ENCODE measurements around the gene GAB2. TPM values are rescaled to one million over a fixed set of nuclear protein-coding genes. Genes with fewer than 3 reads are reported as not detected.

The GAB2 gene
- total RNA-seq, 1 donor from 2014 or later = 10.4 TPM

DNA sequence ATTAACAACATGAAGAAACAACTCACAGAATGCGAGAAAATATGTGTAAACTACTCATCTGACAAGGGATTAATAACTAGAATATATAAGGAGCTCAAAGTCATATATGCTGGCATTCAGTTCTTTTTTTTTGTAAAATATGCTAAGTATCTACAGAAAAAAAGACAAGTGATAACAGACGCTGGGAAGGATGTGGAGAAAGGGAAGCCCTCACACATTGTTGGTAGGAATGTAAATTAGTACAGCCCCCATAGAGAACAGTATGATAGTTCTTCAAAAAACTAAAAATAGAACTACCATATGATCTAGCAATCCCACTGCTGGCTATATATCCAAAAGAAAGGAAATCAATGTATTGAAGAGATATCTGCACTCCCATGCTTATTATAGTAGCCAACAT lies 13.8 kb downstream of the GAB2 start:
- Histone ChIP-seq H3K27ac (ENCODE audit: low read depth, low read length) (no peak overlapping the region), H3K9me3 (ENCODE audit: control insufficient read depth in 3 of 3, low read length in 3 of 3) (no peaks in the 10 kb centered on the region), H3K36me3 (ENCODE audit: control insufficient read depth in 3 of 3, insufficient read depth in 3 of 3, low read length in 3 of 3) (no peaks in the 10 kb centered on the region), H3K27me3 (ENCODE audit: control insufficient read depth in 3 of 3, insufficient read depth in 3 of 3, low read length in 3 of 3) (no peaks in the 10 kb centered on the region), H3K4me3 (ENCODE audit: low read length in 3 of 3) (no peak overlapping the region), H3K9ac (ENCODE audit: low read depth in 1 of 3, low read length in 3 of 3) (no peak overlapping the region), H3K4me1 (ENCODE audit: control insufficient read depth in 3 of 3, insufficient read depth in 3 of 3, low read length in 3 of 3) (no peaks in the 10 kb centered on the region)

DNA sequence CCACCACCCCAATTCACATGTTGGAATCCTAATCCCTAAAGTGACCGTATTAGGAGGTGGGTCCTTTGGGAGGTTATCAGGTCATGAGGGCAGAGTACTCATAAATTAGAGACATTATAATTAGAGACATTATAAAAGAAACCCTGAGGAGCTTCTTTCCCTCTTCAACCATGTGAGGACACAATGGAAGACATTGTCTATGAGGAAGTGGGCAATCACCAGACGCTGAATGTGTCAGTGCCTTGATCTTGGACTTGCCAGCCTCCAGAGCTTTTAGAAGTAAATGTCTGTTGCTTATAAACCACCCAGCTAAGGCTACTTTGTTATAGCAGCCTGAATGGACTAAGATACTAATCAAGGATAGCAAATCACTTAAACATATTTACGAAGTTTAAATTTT lies 14.8 kb downstream of the GAB2 start:
- Histone ChIP-seq H3K27ac (ENCODE audit: low read depth, low read length) (no peak overlapping the region), H3K27me3 (ENCODE audit: control insufficient read depth in 3 of 3, insufficient read depth in 3 of 3, low read length in 3 of 3) (no peaks in the 10 kb centered on the region), H3K4me3 (ENCODE audit: low read length in 3 of 3) (no peak overlapping the region), H3K9ac (ENCODE audit: low read depth in 1 of 3, low read length in 3 of 3) (no peak overlapping the region), H3K9me3 (ENCODE audit: control insufficient read depth in 3 of 3, low read length in 3 of 3) (no peaks in the 10 kb centered on the region), H3K4me1 (ENCODE audit: control insufficient read depth in 3 of 3, insufficient read depth in 3 of 3, low read length in 3 of 3) (no peaks in the 10 kb centered on the region), H3K36me3 (ENCODE audit: control insufficient read depth in 3 of 3, insufficient read depth in 3 of 3, low read length in 3 of 3) (no peaks in the 10 kb centered on the region)

DNA sequence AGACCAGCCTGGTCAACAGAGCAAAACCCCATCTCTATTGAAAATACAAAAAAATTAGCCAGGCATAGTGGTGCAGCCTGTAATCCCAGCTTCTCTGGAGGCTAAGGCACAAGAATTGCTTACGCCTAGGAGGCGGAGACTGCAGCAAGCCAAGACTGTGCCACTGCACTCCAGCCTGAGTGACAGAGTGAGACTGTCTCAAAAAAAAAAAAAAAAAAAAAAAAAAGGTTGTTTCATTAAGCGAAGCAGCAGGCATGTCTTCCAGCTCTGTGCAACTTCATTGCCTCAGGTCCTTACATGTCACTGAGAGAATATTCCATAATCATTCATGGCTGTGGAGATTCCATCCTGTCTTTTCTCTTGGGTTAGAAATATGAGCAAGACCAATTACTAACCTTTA lies 16.9 kb downstream of the GAB2 start:
- no peaks in the 10 kb centered on the region for H3K4me1 ChIP-seq (ENCODE audit: control insufficient read depth in 3 of 3, insufficient read depth in 3 of 3, low read length in 3 of 3)
- no peak overlapping the region for H3K27ac ChIP-seq (ENCODE audit: low read depth, low read length)
- no peaks in the 10 kb centered on the region for H3K36me3 ChIP-seq (ENCODE audit: control insufficient read depth in 3 of 3, insufficient read depth in 3 of 3, low read length in 3 of 3)
- H3K27me3 ChIP-seq (ENCODE audit: control insufficient read depth in 3 of 3, insufficient read depth in 3 of 3, low read length in 3 of 3) = no peaks in the 10 kb centered on the region
- H3K9me3 ChIP-seq (ENCODE audit: control insufficient read depth in 3 of 3, low read length in 3 of 3) = no peaks in the 10 kb centered on the region
- no peak overlapping the region for H3K4me3 ChIP-seq (ENCODE audit: low read length in 3 of 3)
- H3K9ac ChIP-seq (ENCODE audit: low read depth in 1 of 3, low read length in 3 of 3) = no peak overlapping the region

DNA sequence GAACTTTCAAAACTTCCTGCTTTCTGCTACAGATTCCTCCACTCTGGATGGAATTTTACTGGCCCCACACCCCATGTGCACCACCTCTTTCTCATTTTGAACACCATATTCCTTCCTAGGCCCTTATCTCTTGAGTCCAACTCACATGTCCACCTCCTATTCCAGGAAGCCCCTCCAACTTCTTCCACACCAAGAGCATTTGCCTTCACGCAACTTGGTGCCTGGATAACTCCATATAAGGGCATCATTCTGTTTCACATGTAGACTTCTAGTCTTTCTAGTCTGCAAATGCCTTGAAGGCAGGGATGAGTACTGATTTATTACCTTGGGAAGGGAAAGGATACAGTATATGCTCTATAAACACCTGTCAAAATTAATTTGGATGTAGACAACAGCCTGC lies 17.5 kb downstream of the GAB2 start:
- H3K4me3 ChIP-seq (ENCODE audit: low read length in 3 of 3) = no peak overlapping the region
- no peaks in the 10 kb centered on the region for H3K27me3 ChIP-seq (ENCODE audit: control insufficient read depth in 3 of 3, insufficient read depth in 3 of 3, low read length in 3 of 3)
- H3K9me3 ChIP-seq (ENCODE audit: control insufficient read depth in 3 of 3, low read length in 3 of 3) = no peaks in the 10 kb centered on the region
- H3K9ac ChIP-seq (ENCODE audit: low read depth in 1 of 3, low read length in 3 of 3) = no peak overlapping the region
- no peaks in the 10 kb centered on the region for H3K36me3 ChIP-seq (ENCODE audit: control insufficient read depth in 3 of 3, insufficient read depth in 3 of 3, low read length in 3 of 3)
- H3K4me1 ChIP-seq (ENCODE audit: control insufficient read depth in 3 of 3, insufficient read depth in 3 of 3, low read length in 3 of 3) = no peaks in the 10 kb centered on the region
- no peak overlapping the region for H3K27ac ChIP-seq (ENCODE audit: low read depth, low read length)

DNA sequence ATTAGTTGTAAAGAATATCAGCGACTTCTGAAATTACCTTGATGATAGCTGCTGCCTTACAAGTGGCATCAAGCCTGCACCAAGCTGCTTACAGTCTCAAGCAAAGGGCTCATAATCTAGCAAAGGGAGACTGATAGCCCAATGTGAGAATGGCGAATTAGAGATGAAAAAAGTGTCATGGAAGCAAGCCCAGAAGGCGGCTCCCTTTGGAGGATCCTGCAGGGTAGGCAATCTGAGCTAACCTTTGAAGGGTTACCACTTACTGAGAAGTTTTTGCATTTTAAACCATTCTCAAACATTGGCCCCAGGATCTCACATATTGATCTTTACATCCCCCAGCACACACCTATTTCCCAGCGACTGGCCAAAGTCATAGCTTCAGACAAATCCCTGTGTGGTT lies 18.5 kb downstream of the GAB2 start:
- Histone ChIP-seq H3K27me3 (ENCODE audit: control insufficient read depth in 3 of 3, insufficient read depth in 3 of 3, low read length in 3 of 3) (no peaks in the 10 kb centered on the region), H3K9ac (ENCODE audit: low read depth in 1 of 3, low read length in 3 of 3) (no peak overlapping the region), H3K4me1 (ENCODE audit: control insufficient read depth in 3 of 3, insufficient read depth in 3 of 3, low read length in 3 of 3) (no peaks in the 10 kb centered on the region), H3K36me3 (ENCODE audit: control insufficient read depth in 3 of 3, insufficient read depth in 3 of 3, low read length in 3 of 3) (no peaks in the 10 kb centered on the region), H3K27ac (ENCODE audit: low read depth, low read length) (no peak overlapping the region), H3K9me3 (ENCODE audit: control insufficient read depth in 3 of 3, low read length in 3 of 3) (no peaks in the 10 kb centered on the region), H3K4me3 (ENCODE audit: low read length in 3 of 3) (no peak overlapping the region)

DNA sequence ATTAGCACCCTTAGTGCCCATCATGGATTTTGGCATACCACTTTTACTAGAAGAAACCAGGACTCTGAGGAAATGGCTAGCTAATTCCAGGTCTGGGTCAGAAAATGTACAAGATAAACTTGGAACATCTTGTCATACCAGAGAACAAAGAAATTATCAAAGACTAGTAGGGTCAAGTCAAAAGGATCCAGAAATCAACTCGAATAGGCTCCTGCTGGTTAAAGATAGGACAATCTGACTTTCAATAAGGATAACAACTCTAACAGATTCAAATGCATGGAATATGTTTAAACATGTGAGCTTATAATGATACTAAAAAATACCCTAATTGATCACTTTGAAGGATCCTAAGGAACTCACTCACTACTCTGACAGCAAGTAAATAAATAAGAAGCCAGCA lies 18.9 kb downstream of the GAB2 start:
- Histone ChIP-seq H3K9ac (ENCODE audit: low read depth in 1 of 3, low read length in 3 of 3) (no peak overlapping the region), H3K4me3 (ENCODE audit: low read length in 3 of 3) (no peak overlapping the region), H3K9me3 (ENCODE audit: control insufficient read depth in 3 of 3, low read length in 3 of 3) (no peaks in the 10 kb centered on the region), H3K36me3 (ENCODE audit: control insufficient read depth in 3 of 3, insufficient read depth in 3 of 3, low read length in 3 of 3) (no peaks in the 10 kb centered on the region), H3K4me1 (ENCODE audit: control insufficient read depth in 3 of 3, insufficient read depth in 3 of 3, low read length in 3 of 3) (no peaks in the 10 kb centered on the region), H3K27ac (ENCODE audit: low read depth, low read length) (no peak overlapping the region), H3K27me3 (ENCODE audit: control insufficient read depth in 3 of 3, insufficient read depth in 3 of 3, low read length in 3 of 3) (no peaks in the 10 kb centered on the region)

DNA sequence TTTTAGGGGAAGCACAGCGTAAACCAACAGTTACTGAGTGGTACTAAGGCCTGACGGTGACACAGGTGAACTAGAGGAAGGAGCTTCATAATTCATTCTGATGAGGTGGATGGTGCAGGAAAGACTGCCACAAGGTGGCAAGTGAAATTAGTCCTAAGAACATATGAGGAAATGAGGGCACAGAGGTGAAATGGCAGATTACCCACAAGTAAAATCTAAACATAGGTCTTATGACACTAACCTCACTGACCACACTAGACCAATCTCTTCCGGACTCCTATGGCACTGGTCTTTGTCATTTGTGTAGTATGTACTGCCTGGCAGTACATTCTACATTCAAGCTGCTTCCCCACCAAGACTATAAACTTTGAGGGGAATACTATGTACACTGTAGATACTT lies 20.2 kb downstream of the GAB2 start:
- Histone ChIP-seq H3K4me3 (ENCODE audit: low read length in 3 of 3) (no peak overlapping the region), H3K9ac (ENCODE audit: low read depth in 1 of 3, low read length in 3 of 3) (no peak overlapping the region), H3K27me3 (ENCODE audit: control insufficient read depth in 3 of 3, insufficient read depth in 3 of 3, low read length in 3 of 3) (no peaks in the 10 kb centered on the region), H3K4me1 (ENCODE audit: control insufficient read depth in 3 of 3, insufficient read depth in 3 of 3, low read length in 3 of 3) (peaks cover 0 to 4% (median 2%) of the 10 kb centered on the region in 3 donors), H3K36me3 (ENCODE audit: control insufficient read depth in 3 of 3, insufficient read depth in 3 of 3, low read length in 3 of 3) (no peaks in the 10 kb centered on the region), H3K9me3 (ENCODE audit: control insufficient read depth in 3 of 3, low read length in 3 of 3) (no peaks in the 10 kb centered on the region), H3K27ac (ENCODE audit: low read depth, low read length) (no peak overlapping the region)

DNA sequence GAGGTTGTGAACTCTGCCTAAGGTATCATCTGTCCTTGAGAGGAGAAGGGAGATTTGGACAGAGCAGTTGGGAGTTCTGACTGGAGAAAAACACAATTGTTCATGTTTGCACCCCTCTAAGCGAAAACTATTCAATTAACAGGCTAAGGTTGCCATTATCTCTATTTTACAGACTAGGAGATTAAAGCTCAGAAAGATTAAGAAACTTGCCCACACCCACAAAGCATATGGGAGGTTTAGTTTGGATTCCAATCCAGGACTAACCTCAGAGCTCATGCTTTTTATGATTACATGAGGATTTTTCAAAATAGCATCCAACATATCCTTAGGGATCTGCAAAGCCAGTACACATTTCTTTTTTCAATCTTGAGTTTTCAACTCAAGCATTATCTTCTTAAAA lies 22.0 kb downstream of the GAB2 start:
- Histone ChIP-seq H3K4me3 (ENCODE audit: low read length in 3 of 3) (no peak overlapping the region), H3K36me3 (ENCODE audit: control insufficient read depth in 3 of 3, insufficient read depth in 3 of 3, low read length in 3 of 3) (no peaks in the 10 kb centered on the region), H3K27ac (ENCODE audit: low read depth, low read length) (no peak overlapping the region), H3K27me3 (ENCODE audit: control insufficient read depth in 3 of 3, insufficient read depth in 3 of 3, low read length in 3 of 3) (no peaks in the 10 kb centered on the region), H3K9me3 (ENCODE audit: control insufficient read depth in 3 of 3, low read length in 3 of 3) (no peaks in the 10 kb centered on the region), H3K9ac (ENCODE audit: low read depth in 1 of 3, low read length in 3 of 3) (no peak overlapping the region), H3K4me1 (ENCODE audit: control insufficient read depth in 3 of 3, insufficient read depth in 3 of 3, low read length in 3 of 3) (peaks cover 0 to 4% (median 2%) of the 10 kb centered on the region in 3 donors)

DNA sequence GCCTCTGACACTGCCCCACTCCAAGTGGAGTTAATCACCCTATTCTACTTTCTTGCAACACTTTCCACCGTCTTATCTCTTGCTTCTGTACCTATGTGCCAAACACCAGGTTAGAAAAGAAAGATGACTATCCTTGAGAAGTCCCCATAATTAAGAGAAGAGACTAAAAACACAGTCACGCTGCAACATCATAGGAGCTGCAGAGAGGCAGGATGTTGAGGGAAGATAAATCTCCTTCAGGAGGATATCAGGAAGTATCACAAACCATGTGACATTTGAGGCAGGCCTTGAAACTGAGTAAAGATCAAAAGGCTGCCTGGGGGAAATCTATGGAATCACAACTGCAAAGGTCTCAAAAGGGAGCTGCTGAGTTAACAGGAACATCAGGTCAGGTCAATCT lies 24.8 kb downstream of the GAB2 start:
- Histone ChIP-seq H3K9ac (ENCODE audit: low read depth in 1 of 3, low read length in 3 of 3) (no peak overlapping the region), H3K27me3 (ENCODE audit: control insufficient read depth in 3 of 3, insufficient read depth in 3 of 3, low read length in 3 of 3) (no peaks in the 10 kb centered on the region), H3K36me3 (ENCODE audit: control insufficient read depth in 3 of 3, insufficient read depth in 3 of 3, low read length in 3 of 3) (no peaks in the 10 kb centered on the region), H3K4me1 (ENCODE audit: control insufficient read depth in 3 of 3, insufficient read depth in 3 of 3, low read length in 3 of 3) (peaks cover 0 to 4% (median 2%) of the 10 kb centered on the region in 3 donors), H3K4me3 (ENCODE audit: low read length in 3 of 3) (no peak overlapping the region), H3K27ac (ENCODE audit: low read depth, low read length) (no peak overlapping the region), H3K9me3 (ENCODE audit: control insufficient read depth in 3 of 3, low read length in 3 of 3) (no peaks in the 10 kb centered on the region)

DNA sequence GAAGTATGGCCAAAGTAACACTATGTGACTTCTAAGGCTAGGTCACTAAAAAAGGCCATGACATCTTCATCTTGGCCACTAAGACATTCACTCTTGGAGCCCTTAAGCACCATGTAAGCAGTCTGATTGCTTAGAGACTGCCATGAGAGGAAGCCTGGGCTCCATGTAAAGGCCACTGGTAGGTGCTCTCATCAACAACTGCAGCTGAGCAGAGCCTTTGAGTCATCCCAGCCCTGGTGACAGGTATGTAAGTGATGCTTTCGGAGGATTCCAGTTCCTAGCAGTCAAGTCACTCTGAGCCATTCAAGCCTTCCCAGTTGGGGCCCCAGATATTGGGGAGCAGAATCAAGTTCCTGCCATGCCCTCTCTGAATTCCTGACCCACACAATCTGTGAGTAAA lies 26.2 kb downstream of the GAB2 start:
- no peak overlapping the region for H3K4me3 ChIP-seq (ENCODE audit: low read length in 3 of 3)
- H3K36me3 ChIP-seq (ENCODE audit: control insufficient read depth in 3 of 3, insufficient read depth in 3 of 3, low read length in 3 of 3) = no peaks in the 10 kb centered on the region
- H3K27ac ChIP-seq (ENCODE audit: low read depth, low read length) = no peak overlapping the region
- no peak overlapping the region for H3K9ac ChIP-seq (ENCODE audit: low read depth in 1 of 3, low read length in 3 of 3)
- H3K9me3 ChIP-seq (ENCODE audit: control insufficient read depth in 3 of 3, low read length in 3 of 3) = no peaks in the 10 kb centered on the region
- H3K4me1 ChIP-seq (ENCODE audit: control insufficient read depth in 3 of 3, insufficient read depth in 3 of 3, low read length in 3 of 3) = peaks cover 0 to 4% (median 2%) of the 10 kb centered on the region in 3 donors
- no peaks in the 10 kb centered on the region for H3K27me3 ChIP-seq (ENCODE audit: control insufficient read depth in 3 of 3, insufficient read depth in 3 of 3, low read length in 3 of 3)

DNA sequence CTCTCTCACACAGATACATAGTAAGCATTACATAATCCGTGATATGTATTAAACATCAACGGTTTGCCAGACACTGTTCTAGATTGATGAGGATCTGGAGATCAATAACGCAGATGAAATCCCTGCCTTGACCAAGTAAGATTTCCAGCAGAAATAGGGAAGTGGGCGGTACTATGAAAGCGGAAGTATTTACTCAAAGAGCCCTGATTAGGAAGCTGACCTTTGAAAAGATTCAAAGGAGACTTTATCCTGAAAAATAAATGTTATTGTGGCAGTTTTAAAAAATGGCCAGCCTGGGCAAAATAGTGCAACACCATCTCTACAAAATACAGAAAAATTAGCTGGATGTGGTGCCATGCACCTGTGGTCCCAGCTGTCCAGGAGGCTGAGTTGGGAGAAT lies 26.8 kb downstream of the GAB2 start:
- no peak overlapping the region for H3K4me3 ChIP-seq (ENCODE audit: low read length in 3 of 3)
- H3K9me3 ChIP-seq (ENCODE audit: control insufficient read depth in 3 of 3, low read length in 3 of 3) = no peaks in the 10 kb centered on the region
- no peaks in the 10 kb centered on the region for H3K27me3 ChIP-seq (ENCODE audit: control insufficient read depth in 3 of 3, insufficient read depth in 3 of 3, low read length in 3 of 3)
- no peak overlapping the region for H3K9ac ChIP-seq (ENCODE audit: low read depth in 1 of 3, low read length in 3 of 3)
- no peak overlapping the region for H3K27ac ChIP-seq (ENCODE audit: low read depth, low read length)
- H3K36me3 ChIP-seq (ENCODE audit: control insufficient read depth in 3 of 3, insufficient read depth in 3 of 3, low read length in 3 of 3) = no peaks in the 10 kb centered on the region
- peaks cover 0 to 4% (median 2%) of the 10 kb centered on the region in 3 donors for H3K4me1 ChIP-seq (ENCODE audit: control insufficient read depth in 3 of 3, insufficient read depth in 3 of 3, low read length in 3 of 3)
